H1 (cell line): ENCODE results near the gene INPP4A. TPM values are rescaled to one million over a fixed set of nuclear protein-coding genes. Genes with fewer than 3 reads are reported as not detected.

Source experiments
- CTCF ChIA-PET: fragments of 300-600 bp; sonication (Branson Sonifier 250); formaldehyde crosslinking; loops from one replicate; lab custom pipeline; 2021; ENCODE audit not compliant: partially characterized antibody; lab: Charles Lee
- POLR2A ChIA-PET: fragments of 300-600 bp; sonication (Branson Sonifier 250); formaldehyde crosslinking; loops from one replicate; lab custom pipeline; 2021; ENCODE audit warnings: inconsistent platforms; ENCODE audit not compliant: partially characterized antibody; lab: Charles Lee
- DNase-seq, 2 experiments: peaks; one replicate each; pipeline versions ENCODE4 v3.0.0 to v3.0.0-alpha.2; 2010 to 2022; ENCODE audit warnings: low spot score in 2 of 2, low read depth in 1 of 2, mixed read lengths in 1 of 2
- FAIRE-seq: peaks from 2 replicates; lab custom pipeline; 2011; peaks lifted over from hg19 to GRCh38; lab: Jason Lieb, UNC
- H2AFZ ChIP-seq: 2 replicates; pipeline ENCODE4 v1.8.1; 2012; ENCODE audit warnings: low read length, inconsistent platforms
- H2AK5ac ChIP-seq: 2 replicates; pipeline ENCODE4 v1.6.1; 2013; ENCODE audit warnings: low read depth, low read length
- H2BK120ac ChIP-seq: replicated peaks from 2 replicates; pipeline ENCODE3; 2013; ENCODE audit warnings: low read depth, low read length, inconsistent platforms
- H2BK12ac ChIP-seq: 2 replicates; pipeline ENCODE4 v1.6.1; 2013; ENCODE audit warnings: low read depth, low read length
- H2BK15ac ChIP-seq: 2 replicates; pipeline ENCODE4 v1.6.1; 2013; ENCODE audit warnings: low read length
- H2BK20ac ChIP-seq: 2 replicates; pipeline ENCODE4 v1.6.1; 2013; ENCODE audit warnings: low read length
- H2BK5ac ChIP-seq: 2 replicates; pipeline ENCODE4 v1.6.1; 2013; ENCODE audit warnings: low read depth, low read length
- H3K14ac ChIP-seq: 2 replicates; pipeline ENCODE4 v1.6.1; 2013; ENCODE audit warnings: inconsistent platforms; ENCODE audit not compliant: insufficient read length
- H3K18ac ChIP-seq: 2 replicates; pipeline ENCODE4 v1.6.1; 2013; ENCODE audit warnings: low read length; ENCODE audit errors: extremely low read depth
- H3K23ac ChIP-seq: 2 replicates; pipeline ENCODE4 v1.6.1; 2013; ENCODE audit warnings: inconsistent platforms; ENCODE audit not compliant: insufficient read length
- H3K23me2 ChIP-seq: 2 replicates; pipeline ENCODE4 v1.6.1; 2013; ENCODE audit warnings: low read depth, low read length
- H3K27ac ChIP-seq: 2 replicates; pipeline ENCODE4 v1.6.1; 2011; ENCODE audit warnings: low read depth, low read length, inconsistent platforms
- H3K27me3 ChIP-seq, 4 experiments: replicated peaks in 1 of 4; 1 replicate in 1 of 4; 2 replicates in 3 of 4; pipeline versions ENCODE4 v1.6.1 to v1.8.1; 2011 to 2013; ENCODE audit warnings: low read length in 3 of 4, mild to moderate bottlenecking in 3 of 4, inconsistent platforms in 2 of 4, mixed read lengths in 2 of 4, moderate library complexity in 1 of 4; ENCODE audit not compliant: control insufficient read depth in 3 of 4, insufficient read depth in 3 of 4; ENCODE audit errors: extremely low read depth in 1 of 4
- H3K36me3 ChIP-seq, 4 experiments: 2 replicates each; pipeline versions ENCODE4 v1.6.1 to v1.8.1; 2011 to 2013; ENCODE audit warnings: mild to moderate bottlenecking in 4 of 4, low read length in 3 of 4, moderate library complexity in 2 of 4, control low read depth in 1 of 4, inconsistent platforms in 1 of 4; ENCODE audit not compliant: insufficient read depth in 4 of 4, control insufficient read depth in 2 of 4
- H3K4ac ChIP-seq: replicated peaks from 2 replicates; pipeline ENCODE3; 2013; ENCODE audit warnings: low read length, low read depth, mixed read lengths, inconsistent platforms; ENCODE audit not compliant: insufficient read length
- H3K4me1 ChIP-seq, 4 experiments: replicated peaks in 1 of 4; 1 replicate in 1 of 4; 2 replicates in 3 of 4; pipeline versions ENCODE4 v1.6.1 to v1.8.1; 2011 to 2013; ENCODE audit warnings: low read length in 3 of 4, inconsistent platforms in 2 of 4, mixed read lengths in 1 of 4; ENCODE audit not compliant: insufficient read depth in 4 of 4, control insufficient read depth in 3 of 4
- H3K4me2 ChIP-seq, 2 experiments: 2 replicates each; pipeline versions ENCODE4 v1.6.1 to v1.8.1; 2011 to 2013; ENCODE audit warnings: low read depth in 2 of 2, low read length in 2 of 2, control low read depth in 1 of 2, inconsistent platforms in 1 of 2, mild to moderate bottlenecking in 1 of 2; ENCODE audit not compliant: insufficient read depth in 1 of 2
- H3K4me3 ChIP-seq, 4 experiments: fragments of 200-600, 300-600 bp in 1 of 4; sonication (generic), shearing (Covaris generic), sonication (Bioruptor Twin) in 1 of 4; 2 replicates each; pipeline versions ENCODE4 v1.5.1 to v1.8.1; 2011 to 2016; ENCODE audit warnings: low read length in 4 of 4, low read depth in 3 of 4, control low read depth in 2 of 4, inconsistent platforms in 2 of 4, mild to moderate bottlenecking in 2 of 4, mixed read lengths in 1 of 4, moderate library complexity in 1 of 4; ENCODE audit not compliant: insufficient read depth in 2 of 4; ENCODE audit errors: extremely low read depth in 1 of 4
- H3K56ac ChIP-seq: replicated peaks from 2 replicates; pipeline ENCODE3; 2013; ENCODE audit warnings: low read depth, mild to moderate bottlenecking, mixed read lengths, low read length, inconsistent platforms; ENCODE audit not compliant: insufficient read length
- H3K79me1 ChIP-seq: 2 replicates; pipeline ENCODE4 v1.6.1; 2013; ENCODE audit warnings: low read depth, low read length, control low read depth
- H3K79me2 ChIP-seq, 2 experiments: 2 replicates each; pipeline versions ENCODE4 v1.6.1 to v1.8.1; 2012 to 2013; ENCODE audit warnings: low read length in 2 of 2, mild to moderate bottlenecking in 2 of 2, inconsistent platforms in 1 of 2; ENCODE audit not compliant: insufficient read depth in 2 of 2, control insufficient read depth in 1 of 2
- H3K9ac ChIP-seq, 4 experiments: replicated peaks in 1 of 4; 1 replicate in 1 of 4; 2 replicates in 3 of 4; pipeline versions ENCODE4 v1.6.1 to v1.8.1; 2011 to 2013; ENCODE audit warnings: low read depth in 3 of 4, low read length in 3 of 4, control low read depth in 2 of 4, mild to moderate bottlenecking in 2 of 4, moderate library complexity in 2 of 4, inconsistent platforms in 1 of 4; ENCODE audit errors: extremely low read depth in 1 of 4
- H3K9me3 ChIP-seq, 2 experiments: 2 replicates each; pipeline versions ENCODE4 v1.6.1 to v1.8.1; 2012 to 2013; ENCODE audit warnings: mild to moderate bottlenecking in 2 of 2, moderate library complexity in 2 of 2, control low read depth in 1 of 2, inconsistent platforms in 1 of 2, low read depth in 1 of 2, low read length in 1 of 2, mixed read lengths in 1 of 2; ENCODE audit not compliant: insufficient read depth in 2 of 2
- H4K20me1 ChIP-seq, 2 experiments: replicated peaks in 1 of 2; 2 replicates each; pipeline versions ENCODE3 to v1.8.1; 2011 to 2013; ENCODE audit warnings: inconsistent platforms in 2 of 2, low read length in 2 of 2, mild to moderate bottlenecking in 1 of 2; ENCODE audit not compliant: insufficient read depth in 2 of 2, control insufficient read depth in 1 of 2
- H4K5ac ChIP-seq: 2 replicates; pipeline ENCODE4 v1.6.1; 2013; ENCODE audit warnings: low read length, low read depth, mixed read lengths, inconsistent platforms; ENCODE audit not compliant: insufficient read length
- H4K8ac ChIP-seq: 2 replicates; pipeline ENCODE4 v1.8.0; 2013; ENCODE audit warnings: mild to moderate bottlenecking, moderate library complexity, low read length, inconsistent platforms; ENCODE audit not compliant: insufficient read depth; ENCODE audit errors: extremely low read depth
- H4K91ac ChIP-seq: replicated peaks from 2 replicates; pipeline ENCODE3; 2013; ENCODE audit warnings: low read length, mixed read lengths, inconsistent platforms; ENCODE audit not compliant: insufficient read length
- ASH2L ChIP-seq: fragments of 200-600, 300-600 bp; sonication (generic); IDR thresholded peaks from one replicate; pipeline ENCODE4 v1.7.1; 2017; ENCODE audit warnings: low read length
- BACH1 ChIP-seq: IDR thresholded peaks from 2 replicates; pipeline ENCODE4 v1.6.1; 2012; ENCODE audit warnings: low read length, improper control_type of control experiment
- BCL11A ChIP-seq, 2 experiments: IDR thresholded peaks; one replicate each; pipeline ENCODE4 v1.6.1; 2011; ENCODE audit warnings: low read depth in 2 of 2, low read length in 2 of 2, mild to moderate bottlenecking in 2 of 2
- CBX8 ChIP-seq: fragments of 300-800, 300-1000 bp; sonication (generic); IDR thresholded peaks from 2 replicates; pipeline ENCODE4 v1.7.1; 2016; ENCODE audit warnings: low read depth, low read length, borderline replicate concordance
- CEBPB ChIP-seq: IDR thresholded peaks from 2 replicates; pipeline ENCODE4 v1.6.1; 2012; ENCODE audit warnings: low read depth, low read length
- GTF2F1 ChIP-seq: IDR thresholded peaks from 2 replicates; pipeline ENCODE4 v1.6.1; 2012; ENCODE audit warnings: low read depth, low read length, improper control_type of control experiment, borderline replicate concordance
- KDM5A ChIP-seq: fragments of 200-600 bp; IDR thresholded peaks from 2 replicates; pipeline ENCODE4 v1.7.1; 2012; ENCODE audit warnings: mild to moderate bottlenecking, low read length, inconsistent platforms, mixed read lengths
- RBBP5 ChIP-seq: IDR thresholded peaks from 2 replicates; pipeline ENCODE4 v1.7.1; 2012; ENCODE audit warnings: low read depth, mild to moderate bottlenecking, inconsistent platforms, low read length, moderate library complexity, borderline replicate concordance
- USF2 ChIP-seq: IDR thresholded peaks from 2 replicates; pipeline ENCODE4 v1.6.1; 2011; ENCODE audit warnings: low read length, improper control_type of control experiment
- WGBS, 2 experiments: shearing (Covaris generic) in 1 of 2; methylation state at CpG; one replicate each; pipeline versions ENCODE4 v1.1.6 to v1.1.7; 2013 to 2015; ENCODE audit warnings: low lambda C conversion rate in 2 of 2, mixed read lengths in 2 of 2, inconsistent platforms in 1 of 2, low coverage in 1 of 2, missing lambda C conversion rate in 1 of 2; ENCODE audit not compliant: insufficient replicate concordance in 2 of 2, insufficient coverage in 1 of 2, insufficient read length in 1 of 2; ENCODE audit errors: extremely low coverage in 1 of 2, missing lambda C conversion rate in 1 of 2; 5-methylcytosine and 5-hydroxymethylcytosine counted together
- polyA plus RNA-seq, 7 experiments: library from polyadenylated mRNA; depleted of rRNA in 3 of 7; stranded (reverse) in 5 of 7; unstranded in 2 of 7; fragments of >200 nt in 5 of 7; fragments of 200-250 nt in 2 of 7; gene quantifications; 1 replicate in 5 of 7; 2 replicates in 1 of 7; 4 replicates in 1 of 7; pipeline versions ENCODE4 v1.2.1 to v1.2.3, GENCODE V29; 2011 to 2013; ENCODE audit warnings: missing spikeins in 2 of 7, mixed read lengths in 2 of 7
- total RNA-seq: library from RNA; stranded (reverse); fragmentation: NEBNext Ultra II Directional; extraction: Animal tissue kit (Norgen Biotek cat#: 25700); gene quantifications from 2 replicates; pipeline ENCODE4 v1.2.1, GENCODE V29; 2021

INPP4A gene
- total and polyA plus RNA-seq, 2 of the 8 experiments (the other 6 are each of a cell fraction or from before 2014, with no cell fraction given), result 25.6 to 34.3 TPM

DNA sequence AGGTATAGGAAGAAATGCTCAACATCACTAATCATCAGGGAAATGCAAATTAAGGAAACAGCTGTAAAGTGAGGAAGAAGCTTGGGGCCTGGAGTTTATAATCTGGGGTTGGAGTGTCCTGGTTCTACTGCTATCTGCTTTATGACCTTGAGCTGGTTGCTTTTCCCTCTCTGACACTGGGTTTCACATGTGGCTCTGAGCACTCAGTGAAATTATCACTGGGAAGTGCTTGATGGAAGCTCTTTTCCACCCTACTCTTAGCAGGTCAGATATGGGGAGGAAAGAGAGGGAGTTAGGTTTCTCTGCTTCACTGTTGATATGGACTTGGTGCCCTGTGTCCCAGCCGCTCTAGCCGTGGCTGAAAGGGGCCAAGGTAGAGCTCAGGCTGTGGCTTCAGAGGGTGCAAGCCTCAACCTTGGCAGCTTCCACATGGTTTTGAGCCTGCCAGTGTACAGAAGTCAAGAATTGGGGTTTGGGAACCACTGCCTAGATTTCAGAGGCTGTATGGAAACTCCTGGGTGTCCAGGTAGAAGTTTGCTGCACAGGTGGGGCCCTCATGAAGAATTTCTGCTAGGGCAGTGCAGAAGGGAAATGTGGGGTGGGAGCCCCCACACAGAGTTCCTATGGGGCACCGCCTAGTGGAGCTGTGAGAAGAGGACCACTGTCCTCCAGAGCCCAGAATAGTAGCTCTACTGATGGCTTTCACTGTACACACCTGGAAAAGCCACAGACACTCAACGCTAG lies 52.3 kb downstream of the INPP4A start:
- H2BK120ac ChIP-seq, result no peak overlapping the region
- ChIA-PET CTCF (interaction anchor here (1.0 to 1.8 kb wide), 3 partner anchors 9 to 72 kb away, joined by 3 to 14 read pairs (median 4); no protein-coding TSS in a partner anchor), POLR2A (interaction anchor here (1.1 to 1.5 kb wide), 2 partner anchors 9 to 10 kb away, joined by 3 read pairs; no protein-coding TSS in a partner anchor)
- peaks cover 11 to 12% of the 10 kb centered on the region in 2 experiments for H3K9me3 ChIP-seq
- no peak overlapping the region for H3K18ac ChIP-seq
- H3K27me3 ChIP-seq, result no peaks in the 10 kb centered on the region
- H2AK5ac ChIP-seq, result no peak overlapping the region
- H2BK12ac ChIP-seq, result no peak overlapping the region
- 100% methylated on average over 4 of the region's 4 CpGs; no CpG with 5 or more reads in 1 of the 2 experiments for WGBS, 2 experiments
- H3K4ac ChIP-seq, result no peak overlapping the region
- H3K9ac ChIP-seq, result no peak overlapping the region
- FAIRE-seq (no peak), DNase-seq (no peak)
- H3K79me1 ChIP-seq, result peaks cover 2% of the 10 kb centered on the region; the same call in 1 of the 2 replicates
- H4K91ac ChIP-seq, result no peak overlapping the region
- H3K4me1 ChIP-seq, result peaks cover 0 to 4% (median 1%) of the 10 kb centered on the region in 4 experiments; a peak in 3 of 7 replicates
- no peak overlapping the region for H2BK15ac ChIP-seq
- no peak overlapping the region for H2BK5ac ChIP-seq
- no peak overlapping the region for H3K4me2 ChIP-seq
- no peak overlapping the region for H2AFZ ChIP-seq
- TF ChIP-seq KDM5A (no peak), ASH2L (no peak), RBBP5 (no peak), BACH1 (no peak), CBX8 (no peak), BCL11A (IDR thresholded peaks at IDR 0.05; ENCODE audit: low read depth in 2 of 2, low read length in 2 of 2) (no peak), CEBPB (no peak), USF2 (no peak), GTF2F1 (no peak)
- H4K20me1 ChIP-seq, result peaks cover 0 to 4% of the 10 kb centered on the region in 2 experiments
- H3K4me3 ChIP-seq, result no peak overlapping the region
- no peak overlapping the region for H2BK20ac ChIP-seq
- no peak overlapping the region for H3K56ac ChIP-seq
- H3K14ac ChIP-seq, result no peak overlapping the region
- H3K23me2 ChIP-seq, result no peaks in the 10 kb centered on the region
- peaks cover 3 to 26% of the 10 kb centered on the region in 2 experiments; a peak in 2 of 4 replicates for H3K79me2 ChIP-seq
- H3K27ac ChIP-seq, result no peak overlapping the region
- H3K36me3 ChIP-seq, result peaks cover 0 to 3% (median 0%) of the 10 kb centered on the region in 4 experiments; a peak in 2 of 8 replicates
- no peak overlapping the region for H4K8ac ChIP-seq
- no peak overlapping the region for H3K23ac ChIP-seq
- H4K5ac ChIP-seq, result no peak overlapping the region
